ENCODE measurements around the gene MMADHC. TPM values are rescaled to one million over a fixed set of nuclear protein-coding genes. Genes with fewer than 3 reads are reported as not detected.

The MMADHC gene
- total RNA-seq, 1 experiment from 2014 or later: 149 TPM

DNA sequence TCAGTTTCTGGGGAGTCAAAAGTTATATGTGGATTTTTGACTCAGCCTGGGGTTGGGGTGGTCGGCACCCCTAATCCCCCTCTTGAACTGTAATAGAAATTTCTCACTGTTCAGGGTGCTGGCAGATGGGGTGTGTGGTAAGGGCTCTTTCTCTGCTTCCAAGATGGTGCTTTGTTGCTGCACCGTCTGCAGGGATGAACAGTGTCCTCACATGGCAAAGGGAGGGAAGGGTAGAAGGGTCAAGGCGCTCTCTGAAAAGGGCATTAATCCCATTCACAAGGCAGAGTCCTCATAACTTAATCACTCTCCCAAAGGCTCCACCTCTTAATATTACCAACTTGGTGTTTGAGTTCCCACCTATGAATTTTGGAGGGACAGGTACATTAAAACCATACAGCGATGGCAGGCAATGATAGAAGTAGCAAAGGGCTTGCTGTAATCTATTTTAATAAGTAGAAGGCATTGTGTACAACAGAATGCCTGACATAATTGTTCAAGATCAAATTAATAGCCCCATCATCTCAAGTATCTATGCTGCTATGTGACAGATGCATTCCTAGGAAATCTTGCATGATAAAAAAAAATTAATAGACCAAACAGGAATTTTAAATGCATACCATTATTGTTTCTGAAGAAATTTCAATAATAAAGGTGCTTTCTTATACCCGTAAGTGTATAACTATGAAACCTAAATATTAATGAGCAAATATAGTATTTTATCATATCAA is 28.1 kb downstream of the MMADHC start:
- Histone ChIP-seq H3K9ac (ENCODE audit: extremely low read depth, insufficient read length, low read length) (no peak overlapping the region), H3K23ac (ENCODE audit: insufficient read length, low read depth, low read length) (no peak overlapping the region), H3K79me2 (ENCODE audit: insufficient read depth, low read length) (no peaks in the 10 kb centered on the region), H2BK12ac (ENCODE audit: insufficient read length, low read depth, low read length) (no peak overlapping the region), H4K91ac (ENCODE audit: insufficient read length, low read depth, low read length) (no peak overlapping the region), H3K14ac (ENCODE audit: insufficient read depth, low read length) (no peak overlapping the region), H2BK5ac (ENCODE audit: insufficient read length, low read length) (no peak overlapping the region), H3K23me2 (ENCODE audit: insufficient read length, low read depth, low read length, poor library complexity, severe bottlenecking) (no peaks in the 10 kb centered on the region), H4K5ac (ENCODE audit: insufficient read length, low read depth, low read length) (no peak overlapping the region), H2BK20ac (ENCODE audit: low read depth, low read length, poor library complexity, severe bottlenecking) (no peak overlapping the region), H3K4ac (ENCODE audit: low read depth, low read length) (no peak overlapping the region), H3K27ac (ENCODE audit: insufficient read length, low read depth, low read length) (no peak overlapping the region), H3K18ac (ENCODE audit: insufficient read length, low read depth, low read length) (no peak overlapping the region), H3K4me1 (ENCODE audit: insufficient read depth, low read length) (no peaks in the 10 kb centered on the region), H3K27me3 (ENCODE audit: insufficient read depth, low read length) (no peaks in the 10 kb centered on the region), H4K8ac (replicated peaks; ENCODE audit: insufficient read length, low read depth, low read length) (no peak overlapping the region), H3K4me2 (ENCODE audit: insufficient read depth, insufficient read length, low read length) (no peak overlapping the region), H4K20me1 (ENCODE audit: control insufficient read depth, insufficient read depth, insufficient read length) (no peaks in the 10 kb centered on the region), H3K79me1 (ENCODE audit: insufficient read depth, low read depth, low read length, poor library complexity, severe bottlenecking) (no peaks in the 10 kb centered on the region), H2BK15ac (ENCODE audit: low read depth, low read length) (no peak overlapping the region), H2BK120ac (ENCODE audit: low read depth, low read length, poor library complexity, severe bottlenecking) (no peak overlapping the region), H2AK5ac (ENCODE audit: insufficient read length, low read length) (no peak overlapping the region), H3K56ac (ENCODE audit: insufficient read length, low read depth, low read length) (no peak overlapping the region), H3T11ph (ENCODE audit: low read length) (no peak overlapping the region), H3K9me3 (ENCODE audit: control insufficient read depth, low read depth, low read length) (no peaks in the 10 kb centered on the region), H2AFZ (ENCODE audit: low read length) (no peak overlapping the region)
- Mint-ChIP-seq H3K4me3 (no peak overlapping the region), H3K27ac (no peak overlapping the region; a peak in 1 of 7 replicates), H3K9me3 (no peaks in the 10 kb centered on the region), H3K27me3 (ENCODE audit: low read depth) (no peaks in the 10 kb centered on the region), H3K4me1 (no peaks in the 10 kb centered on the region), H3K36me3 (ENCODE audit: insufficient read depth in 1 of 3, low read depth in 3 of 3) (no peaks in the 10 kb centered on the region)
- no CpG with 5 or more reads among the region's 5 CpGs for WGBS (ENCODE audit: extremely low coverage, insufficient read length, low lambda C conversion rate)
- DNase-seq: peak; percentile 38
- no peak; the same call in 2 of the 3 replicates for TF ChIP-seq CTCF (conservative IDR thresholded peaks at IDR 0.05)

Data from H9 (cell line).